ENCODE results near the gene JAK1.

JAK1 gene

GRCh38 chr1:65002508-65003315 lies 36.4 kb upstream of the JAK1 start (continued):
- peak; percentile 92 for TF ChIP-seq GLIS2 (tag by site-specific recombination; IDR thresholded peaks at IDR 0.05)
- no peak for TF ChIP-seq ZNF830 (tag by site-specific recombination; IDR thresholded peaks at IDR 0.05; ENCODE audit: low read depth)
- TF ChIP-seq ZNF621 (tag by site-specific recombination; IDR thresholded peaks at IDR 0.05), result no peak
- TF ChIP-seq ZNF169 (tag by site-specific recombination; IDR thresholded peaks at IDR 0.05), result no peak
- TF ChIP-seq ZNF292 (tag by site-specific recombination; IDR thresholded peaks at IDR 0.05; ENCODE audit: borderline replicate concordance, low read depth), result no peak
- TF ChIP-seq SCRT2 (tag by site-specific recombination; IDR thresholded peaks at IDR 0.05), result no peak
- peak; percentile 68 for TF ChIP-seq ZNF398 (tag by site-specific recombination; IDR thresholded peaks at IDR 0.05)
- peak; percentile 88; the same call in 1 of the 2 replicates for TF ChIP-seq ZNF610 (tag by site-specific recombination; IDR thresholded peaks at IDR 0.05; ENCODE audit: borderline replicate concordance)
- no peak for TF ChIP-seq ZNF148 (tag by site-specific recombination; IDR thresholded peaks at IDR 0.05; ENCODE audit: borderline replicate concordance)
- no peak for TF ChIP-seq ZNF521 (tag by site-specific recombination; IDR thresholded peaks at IDR 0.05)
- TF ChIP-seq ZNF664 (tag by site-specific recombination; IDR thresholded peaks at IDR 0.05), result no peak
- peak; percentile 91 for TF ChIP-seq ZFP37 (tag by site-specific recombination; IDR thresholded peaks at IDR 0.05)
- TF ChIP-seq ZNF24 (tag by site-specific recombination; IDR thresholded peaks at IDR 0.05), result peak; percentile 74
- no peak for TF ChIP-seq ZNF670 (tag by site-specific recombination; IDR thresholded peaks at IDR 0.05; ENCODE audit: low read depth)
- peak; percentile 97 for TF ChIP-seq PATZ1 (tag by site-specific recombination; IDR thresholded peaks at IDR 0.05)
- TF ChIP-seq ZNF214 (tag by site-specific recombination; IDR thresholded peaks at IDR 0.05; ENCODE audit: borderline replicate concordance), result no peak
- no peak for TF ChIP-seq ZNF596 (tag by site-specific recombination; IDR thresholded peaks at IDR 0.05)
- TF ChIP-seq ZNF776 (tag by site-specific recombination; IDR thresholded peaks at IDR 0.05; ENCODE audit: borderline replicate concordance), result no peak
- TF ChIP-seq ZNF311 (tag by site-specific recombination; IDR thresholded peaks at IDR 0.05; ENCODE audit: borderline replicate concordance), result no peak
- TF ChIP-seq ZBTB21 (tag by site-specific recombination; IDR thresholded peaks at IDR 0.05), result peak; percentile 83
- peak; percentile 52; the same call in 1 of the 2 replicates for TF ChIP-seq IKZF3 (tag by site-specific recombination; IDR thresholded peaks at IDR 0.05)
- no peak for TF ChIP-seq ZSCAN4 (tag by site-specific recombination; IDR thresholded peaks at IDR 0.05)
- TF ChIP-seq ZNF555 (tag by site-specific recombination; conservative IDR thresholded peaks at IDR 0.05), result no peak
- TF ChIP-seq ZNF785 (tag by site-specific recombination; IDR thresholded peaks at IDR 0.05), result peak; percentile 70
- no peak for TF ChIP-seq ZNF510 (tag by site-specific recombination; IDR thresholded peaks at IDR 0.05; ENCODE audit: insufficient replicate concordance)
- TF ChIP-seq ZNF843 (tag by site-specific recombination; IDR thresholded peaks at IDR 0.05), result peak; percentile 57
- peak; percentile 84 for TF ChIP-seq KLF16 (tag by site-specific recombination; IDR thresholded peaks at IDR 0.05)
- no peak for TF ChIP-seq GFI1B (tag by site-specific recombination; IDR thresholded peaks at IDR 0.05)
- TF ChIP-seq YY2 (tag by site-specific recombination; IDR thresholded peaks at IDR 0.05), result no peak
- TF ChIP-seq ZNF629 (tag by site-specific recombination; IDR thresholded peaks at IDR 0.05), result peak; percentile 92
- TF ChIP-seq ZBTB48 (tag by site-specific recombination; IDR thresholded peaks at IDR 0.05), result 0 out of 2 replicates have a peak, but pooled peaks have one; percentile 62
- peak; percentile 76 for TF ChIP-seq ZNF692 (tag by site-specific recombination; IDR thresholded peaks at IDR 0.05)

Data from HEK293 (cell line).